Small intestine (tissue), 7 donors: ENCODE results near the gene STAG3. TPM values are rescaled to one million over a fixed set of nuclear protein-coding genes. Genes with fewer than 3 reads are reported as not detected.
"Not testable (repeated sequence)": the region's sequence is repeated elsewhere in the genome, so short reads cannot be mapped to it uniquely, and the experiment has no call there.

Source experiments
- DNase-seq, 2 donors: peaks; one replicate each; pipeline versions ENCODE4 v3.0.0 to v3.0.0-alpha.2; 2013
- FAIRE-seq: peaks from 2 replicates; lab custom pipeline; 2012; peaks lifted over from hg19 to GRCh38; lab: Jason Lieb, UNC
- H3K27ac ChIP-seq, 3 donors: one replicate each; pipeline ENCODE4 v1.5.1; 2013; ENCODE audit warnings: low read length in 2 of 3, mild to moderate bottlenecking in 2 of 3, control low read depth in 1 of 3, inconsistent platforms in 1 of 3, low read depth in 1 of 3, moderate library complexity in 1 of 3
- H3K27me3 ChIP-seq, 3 donors: one replicate each; pipeline ENCODE4 v1.6.1; 2013; ENCODE audit warnings: low read length in 3 of 3, inconsistent platforms in 1 of 3; ENCODE audit not compliant: control insufficient read depth in 3 of 3, insufficient read depth in 3 of 3
- H3K36me3 ChIP-seq, 3 donors: one replicate each; pipeline ENCODE4 v1.6.1; 2013; ENCODE audit warnings: low read length in 3 of 3, inconsistent platforms in 1 of 3, low read depth in 1 of 3, mild to moderate bottlenecking in 1 of 3, moderate library complexity in 1 of 3; ENCODE audit not compliant: control insufficient read depth in 3 of 3, insufficient read depth in 2 of 3
- H3K4me1 ChIP-seq, 3 donors: one replicate each; pipeline ENCODE4 v1.6.1; 2013; ENCODE audit warnings: low read length in 2 of 3, inconsistent platforms in 1 of 3, low read depth in 1 of 3, mild to moderate bottlenecking in 1 of 3, moderate library complexity in 1 of 3; ENCODE audit not compliant: control insufficient read depth in 3 of 3, insufficient read depth in 2 of 3
- H3K4me3 ChIP-seq, 3 donors: one replicate each; pipeline ENCODE4 v1.5.1; 2013; ENCODE audit warnings: low read length in 3 of 3, control low read depth in 1 of 3, inconsistent platforms in 1 of 3, low read depth in 1 of 3, mild to moderate bottlenecking in 1 of 3, moderate library complexity in 1 of 3
- H3K9me3 ChIP-seq, 2 donors: one replicate each; pipeline ENCODE4 v1.6.1; 2013; ENCODE audit warnings: low read depth in 1 of 2, low read length in 1 of 2; ENCODE audit not compliant: control insufficient read depth in 2 of 2, insufficient read depth in 1 of 2
- WGBS, 3 donors: extraction: QIAGEN DNeasy Blood & Tissue Kit; methylation state at CpG; one replicate each; pipeline ENCODE4 v1.1.7; 2013; 5-methylcytosine and 5-hydroxymethylcytosine counted together
- polyA plus RNA-seq, 4 donors: library from polyadenylated mRNA; stranded (reverse) in 3 of 4; unstranded in 1 of 4; fragments of 200-250 nt in 3 of 4; fragments of 120-200 nt in 1 of 4; gene quantifications; one replicate each; pipeline versions ENCODE4 v1.2.1 to v1.2.3, GENCODE V29; 2013
- donor health status: healthy with polysubstance abuse.
- donor health status: control.
- donor health status: control.
- donor health status: Bipolar disorder and iron deficiency.
- donor health status: healthy.

STAG3 gene
- polyA plus RNA-seq, 4 donors: 0.81 to 9.6 (median 3.6) TPM; not detected in 1

- H3K4me3 ChIP-seq: no peak overlapping the region
- no peaks in the 10 kb centered on the region for H3K27me3 ChIP-seq
- 44 to 65% (median 54%) methylated on average over 2 of the region's 2 CpGs for WGBS, 3 donors
- no peak overlapping the region for H3K27ac ChIP-seq
- no peaks in the 10 kb centered on the region for H3K36me3 ChIP-seq
- H3K4me1 ChIP-seq: no peaks in the 10 kb centered on the region
- no peaks in the 10 kb centered on the region for H3K9me3 ChIP-seq
- FAIRE-seq (no peak), DNase-seq (no peak)
These were observed 14.1 kb downstream of the STAG3 start for GRCh38 chr7:100191775-100192174.

GRCh38 chr7:100192281-100192862, 14.7 kb downstream of the STAG3 start:
- DNase-seq, H3K4me3 ChIP-seq, H3K4me1 ChIP-seq, H3K27me3 ChIP-seq, H3K36me3 ChIP-seq, H3K9me3 ChIP-seq, FAIRE-seq, H3K27ac ChIP-seq: not testable (repeated sequence)
- 88 to 94% (median 93%) methylated on average over 6 of the region's 6 CpGs for WGBS, 3 donors

GRCh38 chr7:100192969-100193368, 15.3 kb downstream of the STAG3 start:
- no peaks in the 10 kb centered on the region for H3K4me1 ChIP-seq
- WGBS, 3 donors: 71 to 93% (median 89%) methylated on average over 3 of the region's 3 CpGs
- no peak for FAIRE-seq

GRCh38 chr7:100195222-100195621, 17.5 kb downstream of the STAG3 start:
- no peaks in the 10 kb centered on the region for H3K36me3 ChIP-seq
- H3K27me3 ChIP-seq: no peaks in the 10 kb centered on the region
- 80 to 83% (median 81%) methylated on average over 2 of the region's 2 CpGs for WGBS, 3 donors
- FAIRE-seq (no peak), DNase-seq (no peak)
- no peak overlapping the region for H3K4me3 ChIP-seq
- H3K27ac ChIP-seq: no peak overlapping the region
- H3K9me3 ChIP-seq: no peaks in the 10 kb centered on the region
- peaks cover 0 to 2% (median 0%) of the 10 kb centered on the region in 3 donors for H3K4me1 ChIP-seq

More at GRCh38 chr7:100192969-100193368, 15.3 kb downstream of the STAG3 start:
- no peak overlapping the region for H3K27ac ChIP-seq
- H3K4me3 ChIP-seq: no peak overlapping the region
- H3K27me3 ChIP-seq: no peaks in the 10 kb centered on the region
- no peak for DNase-seq
- H3K36me3 ChIP-seq: no peaks in the 10 kb centered on the region
- no peaks in the 10 kb centered on the region for H3K9me3 ChIP-seq

GRCh38 chr7:100195901-100196322, 18.2 kb downstream of the STAG3 start:
- not testable (repeated sequence) for H3K27ac ChIP-seq, H3K36me3 ChIP-seq, H3K4me1 ChIP-seq, H3K9me3 ChIP-seq, DNase-seq, H3K27me3 ChIP-seq, FAIRE-seq, H3K4me3 ChIP-seq
- 94 to 98% (median 96%) methylated on average over 6 of the region's 6 CpGs for WGBS, 3 donors

- Histone ChIP-seq H3K27ac (no peak overlapping the region), H3K9me3 (no peaks in the 10 kb centered on the region), H3K4me3 (no peak overlapping the region), H3K4me1 (peaks cover 0 to 7% (median 0%) of the 10 kb centered on the region in 3 donors), H3K36me3 (no peaks in the 10 kb centered on the region), H3K27me3 (no peaks in the 10 kb centered on the region)
- FAIRE-seq (no peak), DNase-seq (no peak)
- WGBS, 3 donors: 93 to 95% (median 94%) methylated on average over 10 of the region's 10 CpGs
These were observed 20.5 kb downstream of the STAG3 start for GRCh38 chr7:100198266-100198665.

GRCh38 chr7:100200693-100201092, 23.0 kb downstream of the STAG3 start:
- Histone ChIP-seq H3K27ac (no peak overlapping the region), H3K27me3 (no peaks in the 10 kb centered on the region), H3K4me3 (no peak overlapping the region), H3K36me3 (no peaks in the 10 kb centered on the region), H3K9me3 (no peaks in the 10 kb centered on the region), H3K4me1 (peaks cover 0 to 7% (median 0%) of the 10 kb centered on the region in 3 donors)
- DNase-seq: peak; percentile 77 to 83
- WGBS, 3 donors: 19 to 59% (median 53%) methylated on average over 11 of the region's 11 CpGs
- FAIRE-seq: no peak

GRCh38 chr7:100204454-100204853, 26.7 kb downstream of the STAG3 start:
- Histone ChIP-seq H3K36me3 (no peaks in the 10 kb centered on the region), H3K27me3 (no peaks in the 10 kb centered on the region), H3K4me3 (no peak overlapping the region), H3K9me3 (no peaks in the 10 kb centered on the region), H3K27ac (no peak overlapping the region), H3K4me1 (peaks cover 0 to 11% (median 3%) of the 10 kb centered on the region in 3 donors)
- 81 to 87% (median 84%) methylated on average over 9 of the region's 9 CpGs for WGBS, 3 donors
- DNase-seq (no peak), FAIRE-seq (no peak)
